NCI-H2107 treated with DMSO at 0.1 percent for 48 hours (cell line): ENCODE measurements around the gene BEST2.
"Not testable (repeated sequence)": the region's sequence is repeated elsewhere in the genome, so short reads cannot be mapped to it uniquely, and the experiment has no call there.

Experiments
- DNase-seq: peaks from one replicate; lab custom pipeline; 2025; ENCODE audit not compliant: unreplicated experiment; lab: John Stamatoyannopoulos, UW

The BEST2 gene

GRCh38 chr19:12751635-12752034 is at the start of gene BEST2:
TSS of gene BEST2 (plus strand) at chr19:12751791. CDS start at chr19:12752593, 802 bp downstream.
- no peak for DNase-seq

GRCh38 chr19:12703046-12703445 is 48.5 kb upstream of the BEST2 start:
- DNase-seq, result no peak

- no peak for DNase-seq
Observed at GRCh38 chr19:12705169-12705568, 46.4 kb upstream of the BEST2 start.

GRCh38 chr19:12705654-12706331 is 45.8 kb upstream of the BEST2 start:
- DNase-seq, result no peak

GRCh38 chr19:12706332-12706718 is 45.3 kb upstream of the BEST2 start:
- no peak for DNase-seq

- DNase-seq, result no peak
Observed at GRCh38 chr19:12708641-12709040, 43.0 kb upstream of the BEST2 start.

GRCh38 chr19:12711187-12711586 is 40.4 kb upstream of the BEST2 start:
- no peak for DNase-seq

GRCh38 chr19:12712077-12712476 is 39.5 kb upstream of the BEST2 start:
- not testable (repeated sequence) for DNase-seq

GRCh38 chr19:12713304-12713703 is 38.3 kb upstream of the BEST2 start:
- DNase-seq, result not testable (repeated sequence)

GRCh38 chr19:12715102-12715501 is 36.5 kb upstream of the BEST2 start:
- no peak for DNase-seq

- no peak for DNase-seq
Observed at GRCh38 chr19:12715929-12716328, 35.7 kb upstream of the BEST2 start.

GRCh38 chr19:12720296-12720695 is 31.3 kb upstream of the BEST2 start:
- DNase-seq, result no peak

GRCh38 chr19:12720851-12721655 is 30.5 kb upstream of the BEST2 start:
- DNase-seq, result no peak

GRCh38 chr19:12721656-12722565 is 29.7 kb upstream of the BEST2 start:
- DNase-seq, result no peak

GRCh38 chr19:12722566-12723380 is 28.8 kb upstream of the BEST2 start:
- peak; percentile 96 for DNase-seq

GRCh38 chr19:12723381-12723640 is 28.3 kb upstream of the BEST2 start:
- DNase-seq, result no peak

GRCh38 chr19:12723641-12724426 is 27.8 kb upstream of the BEST2 start, which contains the start of gene TNPO2:
TSS of gene TNPO2 (minus strand) at chr19:12723932. CDS start at chr19:12720977, 2,955 bp downstream.
- DNase-seq, result peak; percentile 26

GRCh38 chr19:12725612-12726011 is 26.0 kb upstream of the BEST2 start:
- not testable (repeated sequence) for DNase-seq

GRCh38 chr19:12726988-12727316 is 24.6 kb upstream of the BEST2 start:
- no peak for DNase-seq
